IPS DF 4.7 (cell line): ENCODE measurements around the gene CLDN10.
"Not testable (repeated sequence)": the region's sequence is repeated elsewhere in the genome, so short reads cannot be mapped to it uniquely, and the experiment has no call there.

Source experiments
- DNase-seq: peaks from one replicate; pipeline ENCODE4 v3.0.0-alpha.2; 2013; ENCODE audit warnings: low spot score; ENCODE audit errors: extremely low read depth

The CLDN10 gene

DNA sequence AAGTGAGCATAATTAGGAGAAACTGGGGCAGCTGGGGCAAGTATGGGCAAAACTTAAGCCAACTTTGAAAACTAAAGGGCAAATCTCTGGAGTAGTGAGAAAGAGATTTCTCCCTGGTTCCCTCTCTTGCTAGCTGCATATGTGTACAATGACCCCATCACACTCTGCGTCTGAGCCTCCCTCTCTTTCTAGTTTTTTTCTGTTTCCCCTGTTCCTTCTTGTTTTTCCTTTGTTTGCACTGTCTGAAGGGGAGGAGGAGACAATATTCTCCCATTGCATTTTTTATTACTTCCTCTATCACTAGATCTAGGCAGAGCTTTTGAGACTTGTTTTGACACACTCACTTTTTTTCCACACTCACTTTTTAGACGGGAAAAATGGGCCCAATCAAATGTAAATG, 11.2 kb upstream of the CLDN10 start:
- no peak for DNase-seq

- DNase-seq: no peak
Measured at GRCh38 chr13:95541911-95542474, 10.5 kb upstream of the CLDN10 start.

DNA sequence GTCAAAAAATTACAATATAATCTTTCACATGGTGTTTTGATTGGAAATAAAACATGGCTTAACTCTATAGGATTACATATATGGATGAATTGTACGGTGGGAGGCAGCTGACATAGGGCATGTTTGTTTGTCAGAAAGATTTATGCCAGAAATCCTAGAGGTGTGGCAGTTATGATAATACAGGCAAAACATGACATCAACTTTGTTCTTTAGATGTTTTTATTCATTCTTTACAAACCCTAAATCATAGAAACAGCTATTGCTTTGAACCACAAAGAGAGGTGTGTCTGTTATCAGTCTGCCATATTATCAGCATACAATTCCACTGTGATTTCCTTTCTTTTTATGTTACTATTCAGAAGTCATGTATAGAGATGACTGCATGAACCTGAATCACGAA, 8.2 kb upstream of the CLDN10 start:
- DNase-seq: no peak

- no peak for DNase-seq
Measured at GRCh38 chr13:95546919-95547318, 5.6 kb upstream of the CLDN10 start.

DNA sequence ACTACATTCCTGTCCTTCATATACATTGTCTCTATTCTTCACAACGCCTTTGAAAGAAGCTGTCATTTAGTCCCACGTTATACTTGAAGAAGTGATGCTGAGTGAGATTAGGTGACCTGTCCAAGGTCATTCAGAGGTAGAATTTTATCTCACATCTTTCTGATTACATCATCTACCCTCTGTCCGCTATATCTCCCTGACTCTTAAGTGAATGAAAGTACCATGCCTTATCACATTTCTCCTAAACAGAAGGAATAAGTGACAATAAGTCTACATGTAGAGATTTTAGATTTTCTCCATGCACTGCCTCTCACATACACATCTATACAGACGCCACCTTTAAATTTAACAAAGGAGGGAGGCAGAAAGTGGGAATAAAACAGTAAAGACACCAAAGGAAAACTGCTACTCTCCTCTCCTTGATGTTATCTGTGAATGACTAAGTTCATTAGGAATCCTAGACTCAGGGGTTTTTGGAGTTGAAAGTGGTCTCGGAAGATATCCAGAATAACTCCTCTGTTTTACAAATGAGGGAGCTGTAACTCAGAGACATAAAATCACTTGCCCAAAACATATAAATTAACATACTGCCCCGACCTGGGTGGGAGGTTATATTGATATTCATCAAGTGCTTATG, 4.9 kb upstream of the CLDN10 start:
- DNase-seq: no peak

GRCh38 chr13:95552208-95552538, 347 bp upstream of the CLDN10 start:
- DNase-seq: no peak

DNA sequence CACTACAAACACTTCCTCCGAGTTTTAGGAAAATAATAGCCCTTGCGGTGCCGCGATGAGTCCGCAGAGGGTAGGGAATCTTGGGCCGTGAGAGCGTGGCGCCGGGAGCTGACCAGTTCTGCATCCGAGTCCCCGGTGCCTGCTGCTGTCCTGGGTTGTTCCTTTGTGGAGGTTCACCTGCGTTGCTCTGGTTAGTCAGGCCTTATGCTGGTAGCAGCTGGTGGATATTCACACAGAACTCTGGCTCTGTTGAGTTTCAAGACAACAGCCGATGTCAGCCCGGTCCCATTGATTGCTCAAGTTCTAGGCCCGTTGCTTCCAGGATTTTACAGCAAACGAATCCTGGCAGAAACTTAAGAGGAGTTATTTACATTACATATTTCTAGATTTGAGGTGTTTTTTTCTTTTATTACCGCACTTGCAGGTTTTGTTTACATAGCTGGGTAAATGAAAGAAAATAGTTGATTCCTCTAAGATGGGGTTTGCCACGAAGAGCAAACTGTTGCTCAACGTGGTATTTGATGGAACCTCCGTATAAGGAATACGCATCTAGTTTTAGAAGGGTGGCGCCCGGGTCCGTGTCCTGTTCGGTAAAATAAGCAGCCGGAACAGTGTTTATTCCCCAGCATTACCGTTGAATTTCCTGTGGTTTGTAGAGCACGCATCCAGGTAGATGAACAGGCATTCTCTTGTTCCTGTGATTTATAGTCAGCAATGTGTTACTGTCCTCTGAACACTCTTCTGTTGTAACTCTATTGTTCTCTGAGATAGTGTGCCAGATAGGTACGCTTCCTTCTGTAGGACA, 1.3 kb downstream of the CLDN10 start:
- no peak for DNase-seq

GRCh38 chr13:95557013-95557412, 4.5 kb downstream of the CLDN10 start:
- DNase-seq: no peak

GRCh38 chr13:95559100-95559499, 6.6 kb downstream of the CLDN10 start:
- no peak for DNase-seq

GRCh38 chr13:95560387-95560786, 7.9 kb downstream of the CLDN10 start:
- DNase-seq: no peak

DNA sequence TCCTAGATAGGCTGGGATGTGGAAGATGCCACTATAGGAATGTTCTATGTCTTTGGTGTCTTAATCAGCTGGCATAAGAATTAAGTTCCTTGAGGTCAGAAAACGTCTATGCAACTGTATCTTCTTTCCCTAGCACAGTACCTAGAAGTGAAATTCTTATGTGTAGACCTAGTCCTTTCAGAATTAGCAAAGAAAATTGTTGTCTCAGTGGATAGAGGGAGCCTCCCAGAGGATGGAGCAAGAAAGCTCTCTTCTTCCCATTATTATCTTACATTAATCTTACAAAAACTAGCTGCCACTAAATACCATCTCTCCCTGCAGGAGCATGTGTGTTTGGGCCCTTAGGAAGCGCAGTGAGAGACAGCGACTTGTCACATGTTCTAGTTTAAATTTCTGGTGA, 11.6 kb downstream of the CLDN10 start:
- DNase-seq: no peak

DNA sequence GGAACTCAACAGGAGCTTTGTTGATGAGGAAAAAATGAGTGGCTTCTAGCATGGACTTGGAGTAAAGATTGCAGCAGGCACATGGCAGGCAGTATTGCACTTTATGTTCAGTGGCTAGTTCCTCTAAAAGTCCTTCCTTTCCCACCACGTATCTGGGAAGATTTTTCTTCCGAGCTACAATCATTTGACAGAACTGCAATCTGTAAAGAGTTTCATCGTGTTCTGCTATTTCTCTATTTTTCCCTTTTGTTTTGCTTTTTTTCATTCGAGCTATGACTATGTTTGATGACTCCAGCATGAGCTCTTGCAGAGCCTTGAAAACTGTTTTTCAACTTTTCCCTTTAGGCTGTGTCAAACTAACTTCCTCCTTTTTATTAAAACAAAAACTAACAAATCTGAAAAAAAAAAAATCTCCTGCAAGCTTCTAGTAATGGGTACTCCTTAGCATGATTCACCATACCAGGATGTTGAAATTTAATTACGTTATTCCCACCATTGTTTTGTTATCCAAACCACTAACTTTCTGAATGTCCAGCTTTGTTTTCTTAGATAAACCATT, 12.3 kb downstream of the CLDN10 start:
- no peak for DNase-seq

- DNase-seq: not testable (repeated sequence)
Measured at GRCh38 chr13:95565758-95566157, 13.2 kb downstream of the CLDN10 start.

DNA sequence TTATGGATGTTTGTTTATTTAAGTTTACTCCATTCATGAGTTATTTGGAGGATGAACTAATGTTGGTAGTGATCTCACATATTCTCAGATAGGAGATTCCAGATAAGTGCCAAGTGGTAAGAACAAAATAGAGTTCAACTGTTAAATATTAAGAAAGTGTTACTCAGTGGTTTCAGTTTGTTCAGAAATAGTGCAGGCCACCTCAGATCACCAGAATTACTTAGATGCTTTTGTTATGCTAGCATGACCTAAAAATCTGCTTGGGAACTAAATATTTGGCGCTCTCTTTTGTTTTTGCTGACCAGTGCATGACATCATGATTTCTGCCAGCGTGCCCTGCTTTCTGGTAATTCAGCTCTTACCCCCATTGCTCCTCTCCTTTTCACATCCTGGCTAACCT, 15.6 kb downstream of the CLDN10 start:
- no peak for DNase-seq

- no peak for DNase-seq
Measured at GRCh38 chr13:95570016-95570415, 17.5 kb downstream of the CLDN10 start.

GRCh38 chr13:95571941-95572340, 19.4 kb downstream of the CLDN10 start:
- DNase-seq: no peak

GRCh38 chr13:95573221-95573620, 20.7 kb downstream of the CLDN10 start:
- DNase-seq: no peak

GRCh38 chr13:95579303-95579702, 26.8 kb downstream of the CLDN10 start:
- no peak for DNase-seq

GRCh38 chr13:95585867-95586266, 33.3 kb downstream of the CLDN10 start:
- DNase-seq: no peak

DNA sequence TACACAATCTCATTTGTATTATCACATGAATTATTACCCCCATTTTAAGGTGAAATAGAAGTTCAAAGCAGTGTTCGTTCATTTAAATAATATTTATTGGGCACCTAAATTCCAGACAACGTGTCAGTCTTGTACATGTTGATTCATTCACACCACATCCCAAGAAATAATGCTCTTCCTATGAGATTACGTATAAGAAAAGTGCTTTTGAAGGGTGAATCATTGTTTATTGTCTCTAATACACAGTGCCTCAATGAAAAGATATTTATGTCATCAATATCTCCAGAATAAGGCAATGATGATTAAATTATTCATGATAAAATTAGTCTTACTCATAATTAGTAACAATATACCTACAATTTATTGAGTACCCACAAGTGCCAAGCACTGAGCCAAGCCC, 35.6 kb downstream of the CLDN10 start:
- DNase-seq: no peak

DNA sequence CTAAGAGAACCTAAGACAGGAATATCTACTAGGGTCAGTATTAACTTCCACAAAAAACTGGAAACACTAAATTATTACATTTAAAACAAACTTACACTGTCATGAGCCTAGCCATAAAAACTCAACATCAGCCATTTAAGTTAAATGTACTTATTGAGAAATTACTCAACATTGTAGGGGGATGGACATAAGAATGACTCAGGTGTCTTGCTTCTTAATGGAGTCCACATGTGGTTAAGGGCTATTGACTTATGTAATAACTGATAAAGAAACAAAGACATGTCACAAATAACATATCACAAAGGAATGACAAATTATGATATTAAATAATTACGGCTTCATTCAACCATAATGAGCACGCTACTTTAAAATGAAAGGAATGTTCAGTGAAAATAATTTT, 36.2 kb downstream of the CLDN10 start:
- no peak for DNase-seq

GRCh38 chr13:95593462-95593861, 40.9 kb downstream of the CLDN10 start:
- no peak for DNase-seq

GRCh38 chr13:95596701-95597100, 44.2 kb downstream of the CLDN10 start:
- no peak for DNase-seq
